H1 (cell line): Measurements from ENCODE around the gene RFLNA. TPM values are rescaled to one million over a fixed set of nuclear protein-coding genes. Genes with fewer than 3 reads are reported as not detected.

Experiments
- CTCF ChIA-PET: fragments of 300-600 bp; sonication (Branson Sonifier 250); formaldehyde crosslinking; loops from one replicate; lab custom pipeline; 2021; ENCODE audit not compliant: partially characterized antibody; lab: Charles Lee
- POLR2A ChIA-PET: fragments of 300-600 bp; sonication (Branson Sonifier 250); formaldehyde crosslinking; loops from one replicate; lab custom pipeline; 2021; ENCODE audit warnings: inconsistent platforms; ENCODE audit not compliant: partially characterized antibody; lab: Charles Lee
- DNase-seq, 2 experiments: peaks; one replicate each; pipeline versions ENCODE4 v3.0.0 to v3.0.0-alpha.2; 2010 to 2022; ENCODE audit warnings: low spot score in 2 of 2, low read depth in 1 of 2, mixed read lengths in 1 of 2
- FAIRE-seq: peaks from 2 replicates; lab custom pipeline; 2011; peaks lifted over from hg19 to GRCh38; lab: Jason Lieb, UNC
- H2AFZ ChIP-seq: 2 replicates; pipeline ENCODE4 v1.8.1; 2012; ENCODE audit warnings: low read length, inconsistent platforms
- H2AK5ac ChIP-seq: 2 replicates; pipeline ENCODE4 v1.6.1; 2013; ENCODE audit warnings: low read depth, low read length
- H2BK120ac ChIP-seq: replicated peaks from 2 replicates; pipeline ENCODE3; 2013; ENCODE audit warnings: low read depth, low read length, inconsistent platforms
- H2BK12ac ChIP-seq: 2 replicates; pipeline ENCODE4 v1.6.1; 2013; ENCODE audit warnings: low read depth, low read length
- H2BK15ac ChIP-seq: 2 replicates; pipeline ENCODE4 v1.6.1; 2013; ENCODE audit warnings: low read length
- H2BK20ac ChIP-seq: 2 replicates; pipeline ENCODE4 v1.6.1; 2013; ENCODE audit warnings: low read length
- H2BK5ac ChIP-seq: 2 replicates; pipeline ENCODE4 v1.6.1; 2013; ENCODE audit warnings: low read depth, low read length
- H3K14ac ChIP-seq: 2 replicates; pipeline ENCODE4 v1.6.1; 2013; ENCODE audit warnings: inconsistent platforms; ENCODE audit not compliant: insufficient read length
- H3K18ac ChIP-seq: 2 replicates; pipeline ENCODE4 v1.6.1; 2013; ENCODE audit warnings: low read length; ENCODE audit errors: extremely low read depth
- H3K23ac ChIP-seq: 2 replicates; pipeline ENCODE4 v1.6.1; 2013; ENCODE audit warnings: inconsistent platforms; ENCODE audit not compliant: insufficient read length
- H3K23me2 ChIP-seq: 2 replicates; pipeline ENCODE4 v1.6.1; 2013; ENCODE audit warnings: low read depth, low read length
- H3K27ac ChIP-seq: 2 replicates; pipeline ENCODE4 v1.6.1; 2011; ENCODE audit warnings: low read depth, low read length, inconsistent platforms
- H3K27me3 ChIP-seq, 4 experiments: replicated peaks in 1 of 4; 1 replicate in 1 of 4; 2 replicates in 3 of 4; pipeline versions ENCODE4 v1.6.1 to v1.8.1; 2011 to 2013; ENCODE audit warnings: low read length in 3 of 4, mild to moderate bottlenecking in 3 of 4, inconsistent platforms in 2 of 4, mixed read lengths in 2 of 4, moderate library complexity in 1 of 4; ENCODE audit not compliant: control insufficient read depth in 3 of 4, insufficient read depth in 3 of 4; ENCODE audit errors: extremely low read depth in 1 of 4
- H3K36me3 ChIP-seq, 4 experiments: 2 replicates each; pipeline versions ENCODE4 v1.6.1 to v1.8.1; 2011 to 2013; ENCODE audit warnings: mild to moderate bottlenecking in 4 of 4, low read length in 3 of 4, moderate library complexity in 2 of 4, control low read depth in 1 of 4, inconsistent platforms in 1 of 4; ENCODE audit not compliant: insufficient read depth in 4 of 4, control insufficient read depth in 2 of 4
- H3K4ac ChIP-seq: replicated peaks from 2 replicates; pipeline ENCODE3; 2013; ENCODE audit warnings: low read length, low read depth, mixed read lengths, inconsistent platforms; ENCODE audit not compliant: insufficient read length
- H3K4me1 ChIP-seq, 4 experiments: replicated peaks in 1 of 4; 1 replicate in 1 of 4; 2 replicates in 3 of 4; pipeline versions ENCODE4 v1.6.1 to v1.8.1; 2011 to 2013; ENCODE audit warnings: low read length in 3 of 4, inconsistent platforms in 2 of 4, mixed read lengths in 1 of 4; ENCODE audit not compliant: insufficient read depth in 4 of 4, control insufficient read depth in 3 of 4
- H3K4me2 ChIP-seq, 2 experiments: 2 replicates each; pipeline versions ENCODE4 v1.6.1 to v1.8.1; 2011 to 2013; ENCODE audit warnings: low read depth in 2 of 2, low read length in 2 of 2, control low read depth in 1 of 2, inconsistent platforms in 1 of 2, mild to moderate bottlenecking in 1 of 2; ENCODE audit not compliant: insufficient read depth in 1 of 2
- H3K4me3 ChIP-seq, 4 experiments: fragments of 200-600, 300-600 bp in 1 of 4; sonication (generic), shearing (Covaris generic), sonication (Bioruptor Twin) in 1 of 4; 2 replicates each; pipeline versions ENCODE4 v1.5.1 to v1.8.1; 2011 to 2016; ENCODE audit warnings: low read length in 4 of 4, low read depth in 3 of 4, control low read depth in 2 of 4, inconsistent platforms in 2 of 4, mild to moderate bottlenecking in 2 of 4, mixed read lengths in 1 of 4, moderate library complexity in 1 of 4; ENCODE audit not compliant: insufficient read depth in 2 of 4; ENCODE audit errors: extremely low read depth in 1 of 4
- H3K56ac ChIP-seq: replicated peaks from 2 replicates; pipeline ENCODE3; 2013; ENCODE audit warnings: low read depth, mild to moderate bottlenecking, mixed read lengths, low read length, inconsistent platforms; ENCODE audit not compliant: insufficient read length
- H3K79me1 ChIP-seq: 2 replicates; pipeline ENCODE4 v1.6.1; 2013; ENCODE audit warnings: low read depth, low read length, control low read depth
- H3K79me2 ChIP-seq, 2 experiments: 2 replicates each; pipeline versions ENCODE4 v1.6.1 to v1.8.1; 2012 to 2013; ENCODE audit warnings: low read length in 2 of 2, mild to moderate bottlenecking in 2 of 2, inconsistent platforms in 1 of 2; ENCODE audit not compliant: insufficient read depth in 2 of 2, control insufficient read depth in 1 of 2
- H3K9ac ChIP-seq, 4 experiments: replicated peaks in 1 of 4; 1 replicate in 1 of 4; 2 replicates in 3 of 4; pipeline versions ENCODE4 v1.6.1 to v1.8.1; 2011 to 2013; ENCODE audit warnings: low read depth in 3 of 4, low read length in 3 of 4, control low read depth in 2 of 4, mild to moderate bottlenecking in 2 of 4, moderate library complexity in 2 of 4, inconsistent platforms in 1 of 4; ENCODE audit errors: extremely low read depth in 1 of 4
- H3K9me3 ChIP-seq, 2 experiments: 2 replicates each; pipeline versions ENCODE4 v1.6.1 to v1.8.1; 2012 to 2013; ENCODE audit warnings: mild to moderate bottlenecking in 2 of 2, moderate library complexity in 2 of 2, control low read depth in 1 of 2, inconsistent platforms in 1 of 2, low read depth in 1 of 2, low read length in 1 of 2, mixed read lengths in 1 of 2; ENCODE audit not compliant: insufficient read depth in 2 of 2
- H4K20me1 ChIP-seq, 2 experiments: replicated peaks in 1 of 2; 2 replicates each; pipeline versions ENCODE3 to v1.8.1; 2011 to 2013; ENCODE audit warnings: inconsistent platforms in 2 of 2, low read length in 2 of 2, mild to moderate bottlenecking in 1 of 2; ENCODE audit not compliant: insufficient read depth in 2 of 2, control insufficient read depth in 1 of 2
- H4K5ac ChIP-seq: 2 replicates; pipeline ENCODE4 v1.6.1; 2013; ENCODE audit warnings: low read length, low read depth, mixed read lengths, inconsistent platforms; ENCODE audit not compliant: insufficient read length
- H4K8ac ChIP-seq: 2 replicates; pipeline ENCODE4 v1.8.0; 2013; ENCODE audit warnings: mild to moderate bottlenecking, moderate library complexity, low read length, inconsistent platforms; ENCODE audit not compliant: insufficient read depth; ENCODE audit errors: extremely low read depth
- H4K91ac ChIP-seq: replicated peaks from 2 replicates; pipeline ENCODE3; 2013; ENCODE audit warnings: low read length, mixed read lengths, inconsistent platforms; ENCODE audit not compliant: insufficient read length
- CTBP2 ChIP-seq: IDR thresholded peaks from 2 replicates; pipeline ENCODE4 v1.7.0; 2011; ENCODE audit warnings: borderline replicate concordance, mild to moderate bottlenecking, moderate library complexity, mixed read lengths, low read length; ENCODE audit not compliant: insufficient read depth, insufficient read length
- KDM5A ChIP-seq: fragments of 200-600 bp; IDR thresholded peaks from 2 replicates; pipeline ENCODE4 v1.7.1; 2012; ENCODE audit warnings: mild to moderate bottlenecking, low read length, inconsistent platforms, mixed read lengths
- PHF8 ChIP-seq: fragments of 200-600 bp; sonication (generic); conservative IDR thresholded peaks from 2 replicates; pipeline ENCODE4 v1.7.1; 2012; ENCODE audit warnings: low read depth, mild to moderate bottlenecking, inconsistent platforms, low read length, moderate library complexity
- TAF1 ChIP-seq: IDR thresholded peaks from 2 replicates; pipeline ENCODE4 v1.6.1; 2011; ENCODE audit warnings: mild to moderate bottlenecking, low read depth, low read length
- TAF7 ChIP-seq: optimal IDR thresholded peaks from 2 replicates; pipeline ENCODE3; 2011; ENCODE audit warnings: low read depth, mild to moderate bottlenecking, inconsistent platforms, low read length, moderate library complexity, borderline replicate concordance
- WGBS, 2 experiments: shearing (Covaris generic) in 1 of 2; methylation state at CpG; one replicate each; pipeline versions ENCODE4 v1.1.6 to v1.1.7; 2013 to 2015; ENCODE audit warnings: low lambda C conversion rate in 2 of 2, mixed read lengths in 2 of 2, inconsistent platforms in 1 of 2, low coverage in 1 of 2, missing lambda C conversion rate in 1 of 2; ENCODE audit not compliant: insufficient replicate concordance in 2 of 2, insufficient coverage in 1 of 2, insufficient read length in 1 of 2; ENCODE audit errors: extremely low coverage in 1 of 2, missing lambda C conversion rate in 1 of 2; 5-methylcytosine and 5-hydroxymethylcytosine counted together
- polyA plus RNA-seq, 7 experiments: library from polyadenylated mRNA; depleted of rRNA in 3 of 7; stranded (reverse) in 5 of 7; unstranded in 2 of 7; fragments of >200 nt in 5 of 7; fragments of 200-250 nt in 2 of 7; gene quantifications; 1 replicate in 5 of 7; 2 replicates in 1 of 7; 4 replicates in 1 of 7; pipeline versions ENCODE4 v1.2.1 to v1.2.3, GENCODE V29; 2011 to 2013; ENCODE audit warnings: missing spikeins in 2 of 7, mixed read lengths in 2 of 7
- total RNA-seq: library from RNA; stranded (reverse); fragmentation: NEBNext Ultra II Directional; extraction: Animal tissue kit (Norgen Biotek cat#: 25700); gene quantifications from 2 replicates; pipeline ENCODE4 v1.2.1, GENCODE V29; 2021

Gene RFLNA
- total and polyA plus RNA-seq, 2 of the 8 experiments (the other 6 are each of a cell fraction or from before 2014, with no cell fraction given) = 6.4 to 6.6 TPM

DNA sequence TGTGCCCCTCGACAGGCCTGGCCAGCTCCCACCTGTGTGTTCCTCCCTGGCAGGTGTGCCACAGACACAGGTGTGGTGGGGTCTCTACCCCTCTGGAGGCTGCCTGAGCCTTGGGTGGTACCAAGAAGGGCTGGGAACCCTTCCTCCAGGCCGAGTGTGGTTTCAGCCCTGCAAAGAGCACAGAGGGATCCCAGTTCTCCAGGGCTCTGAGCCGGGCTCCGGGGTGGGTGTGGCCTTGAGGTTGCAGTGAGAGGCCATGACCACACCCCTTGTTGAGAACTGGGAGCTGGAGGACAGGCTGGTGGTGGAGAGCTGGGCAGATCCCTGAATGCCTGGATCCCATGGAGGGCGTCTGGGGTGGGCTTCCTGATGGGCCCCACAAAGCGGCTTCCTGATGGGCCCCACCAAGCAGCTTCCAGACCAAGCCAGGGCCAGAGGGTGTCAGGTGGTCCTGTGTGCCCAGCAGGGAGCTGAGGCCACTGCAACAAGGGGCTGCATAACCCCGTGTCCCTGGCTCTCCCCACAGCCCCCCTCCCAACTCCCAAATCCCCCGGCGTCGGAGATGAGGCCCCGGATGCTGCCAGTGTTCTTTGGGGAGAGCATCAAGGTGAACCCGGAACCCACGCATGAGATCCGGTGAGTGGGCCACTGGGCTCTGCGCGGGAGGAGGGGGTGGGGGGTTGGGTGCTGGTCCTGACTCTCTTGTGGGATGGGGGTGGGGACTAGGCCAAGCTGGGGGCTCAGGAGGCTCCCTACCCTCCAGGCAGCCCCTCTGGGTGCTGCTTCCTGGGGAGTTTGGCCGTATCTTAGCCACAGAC lies 16.6 kb downstream of the RFLNA start:
- H3K18ac ChIP-seq = no peak overlapping the region
- no peaks in the 10 kb centered on the region for H3K79me2 ChIP-seq
- H2AFZ ChIP-seq = no peak overlapping the region
- H3K27ac ChIP-seq = no peak overlapping the region
- no peak overlapping the region for H2BK15ac ChIP-seq
- H3K14ac ChIP-seq = no peak overlapping the region
- no peak overlapping the region for H2BK120ac ChIP-seq
- H3K23ac ChIP-seq = no peak overlapping the region
- FAIRE-seq (no peak), DNase-seq (no peak)
- peaks cover 0 to 15% (median 6%) of the 10 kb centered on the region in 4 experiments; a peak in 6 of 7 replicates for H3K4me1 ChIP-seq
- peak overlapping the region; percentile 38; the same call in 1 of the 2 replicates for H4K8ac ChIP-seq
- 96% methylated on average over 11 of the region's 17 CpGs; no CpG with 5 or more reads in 1 of the 2 experiments for WGBS, 2 experiments
- no peak overlapping the region for H3K56ac ChIP-seq
- H2AK5ac ChIP-seq = 0 out of 2 replicates have a peak overlapping the region, but pooled peaks have one; percentile 13
- no peak overlapping the region for H4K5ac ChIP-seq
- ChIA-PET CTCF (interaction anchor here (0.8 to 3.1 kb wide), 7 partner anchors 8 to 281 kb away, joined by 3 to 11 read pairs (median 4); no protein-coding TSS in a partner anchor), POLR2A (no interaction called here)
- H4K91ac ChIP-seq = no peak overlapping the region
- H3K4ac ChIP-seq = peak overlapping the region; percentile 53
- H3K9ac ChIP-seq = no peak overlapping the region
- no peak overlapping the region for H2BK5ac ChIP-seq
- H4K20me1 ChIP-seq = peaks cover 0 to 1% of the 10 kb centered on the region in 2 experiments
- no peaks in the 10 kb centered on the region for H3K9me3 ChIP-seq
- peaks cover 0 to 4% (median 0%) of the 10 kb centered on the region in 4 experiments; a peak in 1 of 8 replicates for H3K36me3 ChIP-seq
- H3K23me2 ChIP-seq = no peaks in the 10 kb centered on the region
- H2BK20ac ChIP-seq = no peak overlapping the region
- no peaks in the 10 kb centered on the region for H3K27me3 ChIP-seq
- H3K79me1 ChIP-seq = no peaks in the 10 kb centered on the region; the same call in 1 of the 2 replicates
- H3K4me2 ChIP-seq = no peak overlapping the region
- peak overlapping the region; percentile 68; the same call in 1 of the 2 replicates for H2BK12ac ChIP-seq
- TF ChIP-seq TAF7 (no peak), TAF1 (no peak), PHF8 (no peak), KDM5A (no peak), CTBP2 (no peak)
- no peak overlapping the region for H3K4me3 ChIP-seq
